Nephron (organoid): Measurements from ENCODE around the gene PIM3.

Source experiments
- H3K27ac Mint-ChIP-seq, 3 experiments: 2 replicates each; pipeline ENCODE4 v1.8.0; 2020; ENCODE audit warnings: mixed read lengths in 3 of 3, mild to moderate bottlenecking in 2 of 3, moderate library complexity in 1 of 3
- H3K27me3 Mint-ChIP-seq: 2 replicates; pipeline ENCODE4 v1.8.0; 2021; ENCODE audit warnings: low read depth, mild to moderate bottlenecking, moderate library complexity, mixed read lengths
- H3K36me3 Mint-ChIP-seq: 2 replicates; pipeline ENCODE4 v1.8.0; 2020; ENCODE audit warnings: low read depth, mixed read lengths
- H3K4me1 Mint-ChIP-seq: 2 replicates; pipeline ENCODE4 v1.8.0; 2020; ENCODE audit warnings: mixed read lengths
- H3K4me3 Mint-ChIP-seq, 3 experiments: 2 replicates each; pipeline ENCODE4 v1.8.0; 2020; ENCODE audit warnings: mild to moderate bottlenecking in 3 of 3, mixed read lengths in 3 of 3, moderate library complexity in 2 of 3
- H3K9me3 Mint-ChIP-seq: 2 replicates; pipeline ENCODE4 v1.8.0; 2020; ENCODE audit warnings: mixed read lengths
- TF ChIP-seq, protein P1 (sequence below), 3 experiments: fragments of 200-600 bp; sonication (generic); IDR thresholded peaks; one replicate each; pipeline ENCODE4 v1.5.0; 2021; ENCODE audit warnings: antibody characterized with exemption in 3 of 3; ENCODE audit not compliant: unreplicated experiment in 3 of 3

The PIM3 gene

GRCh38 chr22:49996518-49997250, 36.1 kb downstream of the PIM3 start:
- TF ChIP-seq, protein P1, sequence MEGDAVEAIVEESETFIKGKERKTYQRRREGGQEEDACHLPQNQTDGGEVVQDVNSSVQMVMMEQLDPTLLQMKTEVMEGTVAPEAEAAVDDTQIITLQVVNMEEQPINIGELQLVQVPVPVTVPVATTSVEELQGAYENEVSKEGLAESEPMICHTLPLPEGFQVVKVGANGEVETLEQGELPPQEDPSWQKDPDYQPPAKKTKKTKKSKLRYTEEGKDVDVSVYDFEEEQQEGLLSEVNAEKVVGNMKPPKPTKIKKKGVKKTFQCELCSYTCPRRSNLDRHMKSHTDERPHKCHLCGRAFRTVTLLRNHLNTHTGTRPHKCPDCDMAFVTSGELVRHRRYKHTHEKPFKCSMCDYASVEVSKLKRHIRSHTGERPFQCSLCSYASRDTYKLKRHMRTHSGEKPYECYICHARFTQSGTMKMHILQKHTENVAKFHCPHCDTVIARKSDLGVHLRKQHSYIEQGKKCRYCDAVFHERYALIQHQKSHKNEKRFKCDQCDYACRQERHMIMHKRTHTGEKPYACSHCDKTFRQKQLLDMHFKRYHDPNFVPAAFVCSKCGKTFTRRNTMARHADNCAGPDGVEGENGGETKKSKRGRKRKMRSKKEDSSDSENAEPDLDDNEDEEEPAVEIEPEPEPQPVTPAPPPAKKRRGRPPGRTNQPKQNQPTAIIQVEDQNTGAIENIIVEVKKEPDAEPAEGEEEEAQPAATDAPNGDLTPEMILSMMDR (IDR thresholded peaks at IDR 0.05; ENCODE audit: unreplicated experiment in 3 of 3) = no peak
- peaks cover 34% of the 10 kb centered on the region for H3K27me3 Mint-ChIP-seq

GRCh38 chr22:49997251-49997599, 36.7 kb downstream of the PIM3 start:
- Mint-ChIP-seq H3K27me3 (peaks cover 39% of the 10 kb centered on the region), H3K27ac (no peak overlapping the region), H3K4me1 (peaks cover 11% of the 10 kb centered on the region), H3K9me3 (peaks cover 3% of the 10 kb centered on the region), H3K36me3 (no peaks in the 10 kb centered on the region), H3K4me3 (no peak overlapping the region)
- TF ChIP-seq, protein P1 (IDR thresholded peaks at IDR 0.05; ENCODE audit: unreplicated experiment in 3 of 3) = no peak

More at GRCh38 chr22:49996518-49997250, 36.1 kb downstream of the PIM3 start:
- H3K9me3 Mint-ChIP-seq = peaks cover 5% of the 10 kb centered on the region
- H3K36me3 Mint-ChIP-seq = no peaks in the 10 kb centered on the region
- no peak overlapping the region for H3K27ac Mint-ChIP-seq
- peaks cover 6% of the 10 kb centered on the region for H3K4me1 Mint-ChIP-seq
- no peak overlapping the region for H3K4me3 Mint-ChIP-seq

- Mint-ChIP-seq H3K9me3 (no peaks in the 10 kb centered on the region), H3K27ac (peak overlapping the region in 1 of 3 experiments; percentile 32), H3K4me1 (peaks cover 16% of the 10 kb centered on the region), H3K27me3 (peaks cover 44% of the 10 kb centered on the region), H3K36me3 (no peaks in the 10 kb centered on the region), H3K4me3 (peak overlapping the region; percentile 5 to 41 (median 38))
- TF ChIP-seq, protein P1 (IDR thresholded peaks at IDR 0.05; ENCODE audit: unreplicated experiment in 3 of 3) = no peak
Measured at GRCh38 chr22:49997932-49998717, 37.6 kb downstream of the PIM3 start.

DNA sequence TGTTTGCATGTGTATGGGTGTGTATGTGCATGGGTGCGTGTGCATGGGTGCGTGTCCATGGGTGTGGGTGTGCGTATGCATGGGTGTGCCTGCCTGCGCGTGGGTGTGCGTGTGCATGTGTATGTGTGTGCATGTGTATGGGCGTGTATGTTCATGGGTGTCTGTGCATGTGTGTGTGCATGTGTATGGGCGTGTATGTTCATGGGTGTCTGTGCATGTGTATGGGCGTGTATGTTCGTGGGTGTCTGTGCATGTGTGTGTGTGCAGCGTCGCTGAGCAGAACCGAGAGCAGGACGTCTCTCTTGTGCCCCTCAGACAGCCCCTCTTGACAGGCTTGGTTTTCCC, 38.1 kb downstream of the PIM3 start:
- H3K9me3 Mint-ChIP-seq = no peaks in the 10 kb centered on the region
- H3K27me3 Mint-ChIP-seq = peaks cover 44% of the 10 kb centered on the region
- H3K27ac Mint-ChIP-seq = peak overlapping the region in 1 of 3 experiments; percentile 32
- H3K4me3 Mint-ChIP-seq = peak overlapping the region; percentile 5 to 41 (median 38)
- no peaks in the 10 kb centered on the region for H3K36me3 Mint-ChIP-seq
- peaks cover 16% of the 10 kb centered on the region for H3K4me1 Mint-ChIP-seq
- TF ChIP-seq, protein P1 (IDR thresholded peaks at IDR 0.05; ENCODE audit: unreplicated experiment in 3 of 3) = no peak

DNA sequence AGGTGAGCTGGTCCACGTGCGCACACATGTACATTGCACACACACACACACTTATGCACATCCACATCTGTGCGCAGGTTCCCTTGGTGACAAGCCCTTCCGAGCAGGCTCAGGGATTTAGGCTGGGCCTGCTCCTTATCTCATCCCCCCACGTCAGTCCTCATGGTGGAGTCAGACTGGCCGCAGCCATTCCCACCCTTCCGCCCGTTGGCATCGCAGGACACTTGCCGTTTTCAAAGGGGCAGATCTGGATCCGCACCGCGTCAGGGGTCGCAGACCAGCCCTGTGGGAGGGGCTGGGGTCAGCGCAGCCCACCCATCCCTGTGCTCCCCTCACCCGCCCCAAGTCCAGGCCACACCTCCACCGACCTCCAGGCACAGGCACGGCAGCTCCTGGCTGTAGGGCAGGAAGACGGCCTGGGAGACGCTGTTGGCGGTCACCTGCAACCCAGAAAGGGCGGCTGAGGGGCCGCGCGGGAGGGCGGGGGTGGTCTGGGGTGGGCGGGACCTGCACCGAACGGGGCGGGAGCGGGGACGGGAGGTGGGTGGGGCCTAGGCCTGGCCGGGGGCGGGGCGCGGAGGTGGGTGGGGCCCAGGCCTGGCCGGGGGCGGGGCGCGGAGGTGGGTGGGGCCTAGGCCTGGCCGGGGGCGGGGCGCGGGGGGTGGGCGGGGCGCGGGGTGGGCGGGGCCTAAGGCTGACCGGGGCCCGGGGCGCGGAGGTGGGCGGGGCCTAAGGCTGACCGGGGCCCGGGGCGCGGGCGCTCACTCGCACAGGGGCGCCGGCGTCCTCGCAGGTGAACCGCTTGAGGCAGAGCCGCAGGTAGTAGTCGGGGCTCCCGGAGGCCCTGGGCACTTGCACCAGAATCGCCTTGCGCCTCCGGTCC, 38.7 kb downstream of the PIM3 start:
- H3K27ac Mint-ChIP-seq = no peak overlapping the region

More for the DNA sequence above, 38.7 kb downstream of the PIM3 start:
- Mint-ChIP-seq H3K4me1 (peaks cover 16% of the 10 kb centered on the region), H3K36me3 (no peaks in the 10 kb centered on the region), H3K4me3 (peak overlapping the region in 2 of 3 experiments; percentile 32 to 41), H3K9me3 (no peaks in the 10 kb centered on the region), H3K27me3 (peaks cover 46% of the 10 kb centered on the region)
- TF ChIP-seq, protein P1 (IDR thresholded peaks at IDR 0.05; ENCODE audit: unreplicated experiment in 3 of 3) = no peak
